ENCODE results near the gene SPRED2.

DNA sequence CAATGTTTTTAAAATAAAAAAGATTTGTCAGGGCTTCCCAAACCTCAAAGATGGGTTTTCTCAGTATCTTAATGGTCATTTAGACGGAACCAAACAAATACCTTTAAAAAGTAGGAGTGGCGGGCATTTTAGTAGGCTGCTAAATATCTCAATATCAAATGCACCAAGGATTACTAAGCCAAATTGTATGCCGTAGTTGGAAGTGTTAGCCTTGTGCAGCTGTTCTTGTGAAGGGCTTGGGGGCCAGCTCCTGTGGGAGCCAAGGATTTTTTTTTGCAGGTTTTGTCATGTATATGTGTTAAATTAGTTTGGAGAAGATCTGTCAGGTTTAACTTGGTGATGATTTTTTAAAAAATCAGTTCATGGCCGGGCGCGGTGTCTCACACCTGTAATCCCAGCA is 152.6 kb downstream of the SPRED2 start:
- TF ChIP-seq YY1 (IDR thresholded peaks at IDR 0.05; ENCODE audit: insufficient read depth, insufficient read length) (no peak), SUZ12 (IDR thresholded peaks at IDR 0.05; ENCODE audit: extremely low read depth, insufficient read depth, insufficient read length) (no peak), ZNF274 (IDR thresholded peaks at IDR 0.05; ENCODE audit: low read depth, low read length) (no peak)
